ENCODE data around the gene TNFRSF14. TPM values are rescaled to one million over a fixed set of nuclear protein-coding genes. Genes with fewer than 3 reads are reported as not detected.

Gene TNFRSF14
- total and polyA plus RNA-seq, 2 experiments from 2014 or later, result not detected

GRCh38 chr1:2595812-2596529 lies 39.8 kb downstream of the TNFRSF14 start (continued):
- no peak for TF ChIP-seq ZNF462 (CRISPR knock-in tag; IDR thresholded peaks at IDR 0.05)

- Histone ChIP-seq H3K79me2 (replicated peaks; ENCODE audit: insufficient read depth) (no peaks in the 10 kb centered on the region), H3K4me2 (no peak overlapping the region), H3K27me3 (ENCODE audit: insufficient read depth) (no peaks in the 10 kb centered on the region), H3K27ac (ENCODE audit: low read depth) (no peak overlapping the region), H4K20me1 (replicated peaks; ENCODE audit: insufficient read depth) (no peaks in the 10 kb centered on the region), H3K4me3 (no peak overlapping the region), H2AFZ (no peak overlapping the region), H3F3A (replicated peaks; ENCODE audit: low read depth) (no peaks in the 10 kb centered on the region), H3K36me3 (ENCODE audit: insufficient read depth) (no peaks in the 10 kb centered on the region), H3K9me2 (ENCODE audit: insufficient read depth) (no peaks in the 10 kb centered on the region), H3K4me1 (ENCODE audit: insufficient read depth) (no peaks in the 10 kb centered on the region)
- Mint-ChIP-seq H3K4me1 (no peaks in the 10 kb centered on the region), H3K9me3 (peaks cover 8% of the 10 kb centered on the region; the same call in 2 of the 3 replicates), H3K4me3 (no peak overlapping the region), H3K36me3 (ENCODE audit: low read depth) (no peaks in the 10 kb centered on the region), H3K27ac (no peak overlapping the region), H3K27me3 (ENCODE audit: insufficient read depth, low read depth, poor library complexity) (peaks cover 6% of the 10 kb centered on the region)
- ATAC-seq (no peak), DNase-seq (ENCODE audit: low spot score) (no peak)
- TF ChIP-seq POLR2AphosphoS5 (IDR thresholded peaks at IDR 0.05; ENCODE audit: low read depth), result no peak
- TF ChIP-seq EZH2 (IDR thresholded peaks at IDR 0.05; ENCODE audit: low read depth, unreplicated experiment), result no peak
- no peak for TF ChIP-seq CREB1 (CRISPR knock-in tag; IDR thresholded peaks at IDR 0.05; ENCODE audit: low read depth)
- no peak for TF ChIP-seq EZH2phosphoT487 (IDR thresholded peaks at IDR 0.05; ENCODE audit: unreplicated experiment)
- no peak for TF ChIP-seq NANOG (IDR thresholded peaks at IDR 0.05; ENCODE audit: borderline replicate concordance)
- TF ChIP-seq STAT1 (IDR thresholded peaks at IDR 0.05; ENCODE audit: unreplicated experiment), result no peak
- TF ChIP-seq JUNB (IDR thresholded peaks at IDR 0.05; ENCODE audit: unreplicated experiment), result no peak
- TF ChIP-seq REST (IDR thresholded peaks at IDR 0.05; ENCODE audit: unreplicated experiment), result no peak
- no peak for TF ChIP-seq ZNF114 (CRISPR knock-in tag; IDR thresholded peaks at IDR 0.05)
- TF ChIP-seq ETS1 (IDR thresholded peaks at IDR 0.05), result no peak
- TF ChIP-seq ZNF331 (CRISPR knock-in tag; IDR thresholded peaks at IDR 0.05; ENCODE audit: low read depth), result no peak
These were observed 40.6 kb downstream of the TNFRSF14 start for GRCh38 chr1:2596530-2597333.
